Measurements from ENCODE around the gene TMEM30A. TPM values are rescaled to one million over a fixed set of nuclear protein-coding genes. Genes with fewer than 3 reads are reported as not detected.

TMEM30A gene
- total and polyA plus RNA-seq, 2 of the 13 experiments (the other 11 are each of a cell fraction or from before 2014, with no cell fraction given) = 17.6 to 54.4 TPM

GRCh38 chr6:75268121-75268987 is 16.2 kb downstream of the TMEM30A start:
- FAIRE-seq (no peak), DNase-seq (ENCODE audit: low spot score) (no peak), ATAC-seq (no peak)
- intact Hi-C loops (cut with micrococcal nuclease; ENCODE audit: unreplicated experiment) = loop anchor here (5.0 kb wide), 1 partner anchor 99 kb away; no protein-coding TSS in a partner anchor
- BruUV-seq (replicated peaks) = no TSS peak
- peaks cover 3 to 29% of the 10 kb centered on the region in 2 experiments for H3K36me3 ChIP-seq (replicated peaks in 1 of 2; ENCODE audit: control insufficient read depth in 1 of 2, insufficient read depth in 2 of 2, low read length in 2 of 2)
- no peaks in the 10 kb centered on the region for H3K27me3 ChIP-seq (ENCODE audit: control insufficient read depth in 1 of 2, insufficient read depth in 2 of 2, low read length in 2 of 2)
- H3K4me1 ChIP-seq (ENCODE audit: insufficient read depth, low read length) = peaks cover 8% of the 10 kb centered on the region; the same call in 1 of the 2 replicates
- no peak overlapping the region for H3K4me2 ChIP-seq (ENCODE audit: low read depth, low read length)
- WGBS (ENCODE audit: low lambda C conversion rate) = 93% methylated on average over 5 of the region's 5 CpGs
- in situ Hi-C loops (cut with HindIII; ENCODE audit: extremely low pct_ligation_motif_present, low pct_unique_long_range_greater_than_20kb) = no loop called here
- H3K9ac ChIP-seq (ENCODE audit: insufficient read depth, low read depth, low read length) = no peak overlapping the region
- no peak overlapping the region for H3K4me3 ChIP-seq (replicated peaks in 1 of 3; ENCODE audit: insufficient read depth in 1 of 3, low read depth in 2 of 3, low read length in 3 of 3)
- H4K20me1 ChIP-seq (ENCODE audit: insufficient read depth, low read length) = no peaks in the 10 kb centered on the region
- no peak overlapping the region for H2AFZ ChIP-seq (ENCODE audit: low read length)
- H3K27ac ChIP-seq (ENCODE audit: extremely low read length, insufficient read depth, low read length) = no peak overlapping the region
- ChIA-PET CTCF (ENCODE audit: low intra/inter-chr PET ratio, low total read pairs) (interaction anchor here (1.0 kb wide), 1 partner anchor 258 kb away, joined by 3 read pairs; no protein-coding TSS in a partner anchor), POLR2A (interaction anchor here (0.6 to 1.6 kb wide), 3 partner anchors 16 to 1565 kb away, joined by 3 to 8 read pairs (median 4); partner anchors contain the start of genes COX7A2 and TMEM30A)
- H3K9me3 ChIP-seq (ENCODE audit: low read length) = no peaks in the 10 kb centered on the region
- H3K79me2 ChIP-seq (ENCODE audit: insufficient read depth, low read length) = peaks cover 48% of the 10 kb centered on the region
- TF ChIP-seq DDIT3 (CRISPR knock-in tag; IDR thresholded peaks at IDR 0.05) (no peak), ZNF230 (CRISPR knock-in tag; IDR thresholded peaks at IDR 0.05) (no peak), KDM5B (CRISPR knock-in tag; IDR thresholded peaks at IDR 0.05; ENCODE audit: borderline replicate concordance) (no peak), ZNF850 (CRISPR knock-in tag; conservative IDR thresholded peaks at IDR 0.05) (no peak), ZNF768 (CRISPR knock-in tag; IDR thresholded peaks at IDR 0.05) (no peak), E2F2 (CRISPR knock-in tag; IDR thresholded peaks at IDR 0.05; ENCODE audit: borderline replicate concordance) (no peak), CERS6 (CRISPR knock-in tag; IDR thresholded peaks at IDR 0.05) (no peak), POGZ (CRISPR knock-in tag; IDR thresholded peaks at IDR 0.05) (no peak), HIC2 (CRISPR knock-in tag; IDR thresholded peaks at IDR 0.05; ENCODE audit: low read depth) (no peak)
- TF ChIP-seq, protein P1, sequence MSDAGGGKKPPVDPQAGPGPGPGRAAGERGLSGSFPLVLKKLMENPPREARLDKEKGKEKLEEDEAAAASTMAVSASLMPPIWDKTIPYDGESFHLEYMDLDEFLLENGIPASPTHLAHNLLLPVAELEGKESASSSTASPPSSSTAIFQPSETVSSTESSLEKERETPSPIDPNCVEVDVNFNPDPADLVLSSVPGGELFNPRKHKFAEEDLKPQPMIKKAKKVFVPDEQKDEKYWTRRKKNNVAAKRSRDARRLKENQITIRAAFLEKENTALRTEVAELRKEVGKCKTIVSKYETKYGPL (CRISPR knock-in tag; IDR thresholded peaks at IDR 0.05) = no peak
- TF ChIP-seq, protein P2, sequence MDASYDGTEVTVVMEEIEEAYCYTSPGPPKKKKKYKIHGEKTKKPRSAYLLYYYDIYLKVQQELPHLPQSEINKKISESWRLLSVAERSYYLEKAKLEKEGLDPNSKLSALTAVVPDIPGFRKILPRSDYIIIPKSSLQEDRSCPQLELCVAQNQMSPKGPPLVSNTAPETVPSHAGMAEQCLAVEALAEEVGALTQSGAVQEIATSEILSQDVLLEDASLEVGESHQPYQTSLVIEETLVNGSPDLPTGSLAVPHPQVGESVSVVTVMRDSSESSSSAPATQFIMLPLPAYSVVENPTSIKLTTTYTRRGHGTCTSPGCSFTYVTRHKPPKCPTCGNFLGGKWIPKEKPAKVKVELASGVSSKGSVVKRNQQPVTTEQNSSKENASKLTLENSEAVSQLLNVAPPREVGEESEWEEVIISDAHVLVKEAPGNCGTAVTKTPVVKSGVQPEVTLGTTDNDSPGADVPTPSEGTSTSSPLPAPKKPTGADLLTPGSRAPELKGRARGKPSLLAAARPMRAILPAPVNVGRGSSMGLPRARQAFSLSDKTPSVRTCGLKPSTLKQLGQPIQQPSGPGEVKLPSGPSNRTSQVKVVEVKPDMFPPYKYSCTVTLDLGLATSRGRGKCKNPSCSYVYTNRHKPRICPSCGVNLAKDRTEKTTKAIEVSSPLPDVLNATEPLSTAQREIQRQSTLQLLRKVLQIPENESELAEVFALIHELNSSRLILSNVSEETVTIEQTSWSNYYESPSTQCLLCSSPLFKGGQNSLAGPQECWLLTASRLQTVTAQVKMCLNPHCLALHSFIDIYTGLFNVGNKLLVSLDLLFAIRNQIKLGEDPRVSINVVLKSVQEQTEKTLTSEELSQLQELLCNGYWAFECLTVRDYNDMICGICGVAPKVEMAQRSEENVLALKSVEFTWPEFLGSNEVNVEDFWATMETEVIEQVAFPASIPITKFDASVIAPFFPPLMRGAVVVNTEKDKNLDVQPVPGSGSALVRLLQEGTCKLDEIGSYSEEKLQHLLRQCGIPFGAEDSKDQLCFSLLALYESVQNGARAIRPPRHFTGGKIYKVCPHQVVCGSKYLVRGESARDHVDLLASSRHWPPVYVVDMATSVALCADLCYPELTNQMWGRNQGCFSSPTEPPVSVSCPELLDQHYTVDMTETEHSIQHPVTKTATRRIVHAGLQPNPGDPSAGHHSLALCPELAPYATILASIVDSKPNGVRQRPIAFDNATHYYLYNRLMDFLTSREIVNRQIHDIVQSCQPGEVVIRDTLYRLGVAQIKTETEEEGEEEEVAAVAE (CRISPR knock-in tag; IDR thresholded peaks at IDR 0.05; ENCODE audit: borderline replicate concordance) = no peak

Measured in HepG2 (cell line).